ENCODE measurements around the gene PLEKHJ1. TPM values are rescaled to one million over a fixed set of nuclear protein-coding genes. Genes with fewer than 3 reads are reported as not detected.
A peak's percentile ranks its signal among the peaks of the same experiment; 100 is the strongest.

Gene PLEKHJ1
- total and polyA plus RNA-seq, 2 of the 13 experiments (the other 11 are each of a cell fraction or from before 2014, with no cell fraction given) = 70.5 to 130 TPM

DNA sequence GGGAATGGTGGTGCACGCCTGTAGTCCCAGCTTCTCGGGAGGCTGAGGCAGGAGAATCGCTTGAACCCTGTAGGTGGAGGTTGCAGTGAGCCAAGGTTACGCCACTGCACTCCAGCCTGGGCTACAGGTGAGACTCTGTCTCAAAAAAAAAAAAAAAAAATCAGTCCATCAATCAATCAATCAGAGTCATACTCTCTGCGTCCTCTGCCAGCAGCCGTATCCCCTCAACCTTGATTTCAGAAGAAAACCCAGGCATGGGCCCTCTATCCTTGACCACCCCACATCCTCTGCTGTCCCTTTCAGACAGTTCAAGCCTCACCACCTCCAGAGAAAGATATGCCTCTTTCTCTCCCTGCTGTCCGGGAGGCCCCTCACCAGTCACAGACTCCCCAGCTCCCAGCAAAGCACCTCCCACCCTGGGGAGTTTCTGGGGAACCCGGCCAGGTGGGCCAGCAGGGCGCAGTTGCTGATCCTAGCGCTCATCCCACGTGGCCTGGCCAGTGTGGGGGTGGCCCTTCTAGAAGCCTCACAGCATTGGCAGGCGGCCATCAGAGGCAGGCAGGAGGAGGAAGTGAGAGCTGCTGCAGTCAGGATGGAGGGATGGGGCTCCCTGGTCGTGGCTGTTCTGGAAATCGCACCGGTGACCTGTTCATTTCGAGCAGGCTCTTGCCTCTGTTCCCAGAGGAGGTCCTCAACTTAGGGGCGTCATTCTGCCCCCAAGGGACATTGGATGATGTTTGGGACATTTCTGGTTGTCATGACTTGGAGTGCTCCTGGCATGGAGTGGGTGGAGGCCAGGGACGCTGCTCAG, 30.3 kb upstream of the PLEKHJ1 start (continued):
- TF ChIP-seq GABPA (IDR thresholded peaks at IDR 0.05; ENCODE audit: low read depth, low read length) (no peak), GABPA (CRISPR knock-in tag; IDR thresholded peaks at IDR 0.05; ENCODE audit: low read depth) (peak; percentile 32; the same call in 1 of the 2 replicates), THAP9 (CRISPR knock-in tag; IDR thresholded peaks at IDR 0.05; ENCODE audit: borderline replicate concordance) (peak; percentile 55; the same call in 1 of the 2 replicates), MYC (CRISPR knock-in tag; IDR thresholded peaks at IDR 0.05; ENCODE audit: borderline replicate concordance) (peak; percentile 80; the same call in 1 of the 2 replicates), YEATS2 (CRISPR knock-in tag; IDR thresholded peaks at IDR 0.05; ENCODE audit: borderline replicate concordance) (peak; percentile 28; the same call in 1 of the 2 replicates), HMGXB4 (CRISPR knock-in tag; IDR thresholded peaks at IDR 0.05; ENCODE audit: borderline replicate concordance in 1 of 2, low read depth in 1 of 2) (peak in 1 of 2 experiments; percentile 26; a peak in 1 of 4 replicates), MED8 (CRISPR knock-in tag; IDR thresholded peaks at IDR 0.05; ENCODE audit: insufficient replicate concordance) (no peak), MIXL1 (CRISPR knock-in tag; IDR thresholded peaks at IDR 0.05) (0 out of 2 replicates have a peak, but pooled peaks have one; percentile 27), ZNF460 (CRISPR knock-in tag; IDR thresholded peaks at IDR 0.05; ENCODE audit: borderline replicate concordance) (peak; percentile 93), ZFY (CRISPR knock-in tag; IDR thresholded peaks at IDR 0.05) (peak; percentile 42), HDAC1 (CRISPR knock-in tag; IDR thresholded peaks at IDR 0.05) (peak; percentile 59; the same call in 1 of the 2 replicates), ZNF382 (CRISPR knock-in tag; IDR thresholded peaks at IDR 0.05; ENCODE audit: borderline replicate concordance) (no peak), KMT2B (CRISPR knock-in tag; IDR thresholded peaks at IDR 0.05) (0 out of 2 replicates have a peak, but pooled peaks have one; percentile 35), GABPB1 (CRISPR knock-in tag; IDR thresholded peaks at IDR 0.05) (peak; percentile 62), IRF2 (CRISPR knock-in tag; IDR thresholded peaks at IDR 0.05) (peak; percentile 69), ELF3 (CRISPR knock-in tag; IDR thresholded peaks at IDR 0.05) (peak; percentile 87), DR1 (CRISPR knock-in tag; IDR thresholded peaks at IDR 0.05) (no peak), ZNF331 (CRISPR knock-in tag; IDR thresholded peaks at IDR 0.05) (peak; percentile 17; the same call in 1 of the 2 replicates)
- TF ChIP-seq, protein P1, sequence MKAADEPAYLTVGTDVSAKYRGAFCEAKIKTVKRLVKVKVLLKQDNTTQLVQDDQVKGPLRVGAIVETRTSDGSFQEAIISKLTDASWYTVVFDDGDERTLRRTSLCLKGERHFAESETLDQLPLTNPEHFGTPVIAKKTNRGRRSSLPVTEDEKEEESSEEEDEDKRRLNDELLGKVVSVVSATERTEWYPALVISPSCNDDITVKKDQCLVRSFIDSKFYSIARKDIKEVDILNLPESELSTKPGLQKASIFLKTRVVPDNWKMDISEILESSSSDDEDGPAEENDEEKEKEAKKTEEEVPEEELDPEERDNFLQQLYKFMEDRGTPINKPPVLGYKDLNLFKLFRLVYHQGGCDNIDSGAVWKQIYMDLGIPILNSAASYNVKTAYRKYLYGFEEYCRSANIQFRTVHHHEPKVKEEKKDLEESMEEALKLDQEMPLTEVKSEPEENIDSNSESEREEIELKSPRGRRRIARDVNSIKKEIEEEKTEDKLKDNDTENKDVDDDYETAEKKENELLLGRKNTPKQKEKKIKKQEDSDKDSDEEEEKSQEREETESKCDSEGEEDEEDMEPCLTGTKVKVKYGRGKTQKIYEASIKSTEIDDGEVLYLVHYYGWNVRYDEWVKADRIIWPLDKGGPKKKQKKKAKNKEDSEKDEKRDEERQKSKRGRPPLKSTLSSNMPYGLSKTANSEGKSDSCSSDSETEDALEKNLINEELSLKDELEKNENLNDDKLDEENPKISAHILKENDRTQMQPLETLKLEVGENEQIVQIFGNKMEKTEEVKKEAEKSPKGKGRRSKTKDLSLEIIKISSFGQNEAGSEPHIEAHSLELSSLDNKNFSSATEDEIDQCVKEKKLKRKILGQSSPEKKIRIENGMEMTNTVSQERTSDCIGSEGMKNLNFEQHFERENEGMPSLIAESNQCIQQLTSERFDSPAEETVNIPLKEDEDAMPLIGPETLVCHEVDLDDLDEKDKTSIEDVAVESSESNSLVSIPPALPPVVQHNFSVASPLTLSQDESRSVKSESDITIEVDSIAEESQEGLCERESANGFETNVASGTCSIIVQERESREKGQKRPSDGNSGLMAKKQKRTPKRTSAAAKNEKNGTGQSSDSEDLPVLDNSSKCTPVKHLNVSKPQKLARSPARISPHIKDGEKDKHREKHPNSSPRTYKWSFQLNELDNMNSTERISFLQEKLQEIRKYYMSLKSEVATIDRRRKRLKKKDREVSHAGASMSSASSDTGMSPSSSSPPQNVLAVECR (CRISPR knock-in tag; IDR thresholded peaks at IDR 0.05; ENCODE audit: borderline replicate concordance) = peak; percentile 27; the same call in 1 of the 2 replicates
